ENCODE data around the gene GSS.

GSS gene

GRCh38 chr20:34978092-34978744 lies 22.6 kb upstream of the GSS start:
- DNase-seq (ENCODE audit: low spot score): no peak

DNA sequence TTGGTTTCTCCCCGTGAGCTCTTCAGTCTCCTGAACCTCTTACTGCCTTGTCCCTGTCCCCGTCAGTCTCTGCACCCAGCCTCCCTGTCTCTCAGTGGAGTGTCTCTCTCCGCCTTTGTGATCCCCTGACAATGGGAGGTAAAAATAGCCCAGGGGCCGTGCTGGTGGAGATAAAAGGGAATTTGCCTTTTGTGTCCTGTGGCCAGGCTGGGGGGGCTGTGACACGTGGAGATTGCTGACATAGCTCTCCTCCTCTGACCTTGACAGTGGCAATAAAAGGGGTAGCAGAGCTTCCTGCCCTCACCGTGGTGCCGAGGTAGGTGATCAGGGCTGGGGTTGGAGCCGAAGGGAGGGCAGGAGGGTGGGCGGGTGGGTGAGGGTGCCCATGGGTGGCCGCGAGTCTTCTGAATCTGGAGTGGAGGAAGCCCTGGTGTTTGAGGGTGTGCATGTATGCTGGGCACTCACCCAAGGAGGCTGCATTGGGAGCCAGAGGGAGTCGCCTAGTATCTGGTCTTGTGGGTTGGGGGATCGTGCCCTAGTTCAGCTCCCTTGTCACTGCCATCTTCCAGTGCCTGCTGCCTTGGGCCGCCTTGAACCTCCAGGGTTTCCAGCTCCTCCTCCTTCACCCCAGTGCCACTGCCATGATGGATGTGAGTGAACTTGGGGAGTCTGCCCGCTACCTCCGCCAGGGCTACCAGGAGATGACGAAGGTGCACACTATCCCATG lies 21.9 kb upstream of the GSS start:
- DNase-seq (ENCODE audit: low spot score): no peak

- no peak for DNase-seq (ENCODE audit: low spot score)
Observed at GRCh38 chr20:34976286-34976685, 20.7 kb upstream of the GSS start.

- no peak for DNase-seq (ENCODE audit: low spot score)
Observed at GRCh38 chr20:34974246-34974645, 18.6 kb upstream of the GSS start.

GRCh38 chr20:34971561-34972235 lies 16.1 kb upstream of the GSS start:
- DNase-seq (ENCODE audit: low spot score): no peak

DNA sequence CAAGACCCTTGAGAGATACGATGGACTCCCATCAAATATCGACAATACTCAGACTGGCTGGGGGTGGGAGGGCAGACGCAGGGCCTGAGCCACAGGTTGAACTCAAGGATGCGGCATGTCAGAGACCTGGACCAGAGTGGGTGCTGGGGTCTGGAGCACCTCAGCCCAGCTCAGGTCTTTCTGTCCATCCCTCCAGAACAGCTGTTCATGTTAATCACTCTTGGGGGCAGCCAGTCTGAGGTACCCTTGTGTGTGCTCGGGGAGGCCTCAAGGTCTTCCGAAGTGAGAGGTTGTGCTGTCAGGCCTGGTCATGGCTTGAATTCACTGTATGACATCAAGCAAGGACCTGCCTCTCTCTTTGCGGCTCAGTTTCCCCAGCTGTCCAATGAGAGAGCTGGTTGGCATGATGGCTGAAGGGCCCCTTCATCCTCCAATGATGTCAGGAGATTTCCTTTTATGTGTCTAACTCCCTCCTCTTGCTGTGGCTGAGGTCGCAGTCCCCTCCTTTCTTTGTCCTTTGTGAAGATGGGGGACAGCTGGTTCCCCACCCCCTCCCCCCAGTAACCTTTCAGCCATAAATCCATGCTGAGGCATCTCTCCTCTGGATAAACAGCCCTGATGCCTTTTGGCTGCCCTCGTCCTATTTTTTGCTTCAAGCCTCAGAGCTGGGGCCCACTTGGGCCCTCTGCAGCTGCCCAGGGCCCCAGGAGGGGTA lies 15.4 kb upstream of the GSS start:
- DNase-seq (ENCODE audit: low spot score): no peak

GRCh38 chr20:34970193-34970840 lies 14.7 kb upstream of the GSS start:
- DNase-seq (ENCODE audit: low spot score): no peak

GRCh38 chr20:34968042-34968775 lies 12.6 kb upstream of the GSS start:
- DNase-seq (ENCODE audit: low spot score): no peak

DNA sequence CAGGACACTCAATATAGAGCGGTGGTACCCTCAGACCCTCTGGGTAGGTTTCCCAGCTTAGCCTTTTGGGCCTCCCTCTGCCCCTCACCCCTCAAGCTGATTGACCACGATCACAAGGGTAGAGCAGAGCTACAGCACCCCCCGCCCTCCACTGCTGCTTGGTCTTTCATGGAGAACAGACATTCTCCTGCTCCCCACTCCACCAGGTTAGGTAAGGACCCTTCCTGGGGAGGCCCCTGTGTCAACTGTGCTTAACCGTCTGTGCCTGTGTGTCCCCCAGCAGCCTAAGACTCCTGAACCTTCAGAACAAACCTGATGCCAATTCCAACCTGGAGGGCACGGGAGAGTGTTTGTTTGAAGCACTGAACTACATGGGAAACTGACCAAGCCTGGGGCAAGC lies 11.8 kb upstream of the GSS start:
- DNase-seq (ENCODE audit: low spot score): no peak

GRCh38 chr20:34965051-34965450 lies 9.4 kb upstream of the GSS start:
- no peak for DNase-seq (ENCODE audit: low spot score)

DNA sequence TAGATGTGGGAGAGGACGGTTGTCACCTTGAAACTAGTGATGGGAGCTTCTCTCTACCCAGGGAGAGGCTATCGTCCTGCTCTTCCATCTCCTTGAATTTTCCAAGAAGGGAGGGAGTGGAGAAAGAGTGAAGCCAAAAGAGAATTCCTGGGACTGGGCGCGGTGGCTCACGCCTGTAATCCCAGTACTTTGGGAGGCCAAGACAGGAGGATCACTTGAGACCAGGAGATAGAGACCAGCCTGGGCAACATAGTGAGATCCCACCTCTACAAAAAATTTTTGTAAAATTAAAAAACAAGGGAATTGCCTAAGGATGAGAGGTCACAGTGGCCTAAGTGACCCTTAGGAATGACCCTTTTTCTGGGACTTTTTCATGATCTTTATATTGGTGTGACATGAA lies 8.9 kb upstream of the GSS start:
- DNase-seq (ENCODE audit: low spot score): no peak

DNA sequence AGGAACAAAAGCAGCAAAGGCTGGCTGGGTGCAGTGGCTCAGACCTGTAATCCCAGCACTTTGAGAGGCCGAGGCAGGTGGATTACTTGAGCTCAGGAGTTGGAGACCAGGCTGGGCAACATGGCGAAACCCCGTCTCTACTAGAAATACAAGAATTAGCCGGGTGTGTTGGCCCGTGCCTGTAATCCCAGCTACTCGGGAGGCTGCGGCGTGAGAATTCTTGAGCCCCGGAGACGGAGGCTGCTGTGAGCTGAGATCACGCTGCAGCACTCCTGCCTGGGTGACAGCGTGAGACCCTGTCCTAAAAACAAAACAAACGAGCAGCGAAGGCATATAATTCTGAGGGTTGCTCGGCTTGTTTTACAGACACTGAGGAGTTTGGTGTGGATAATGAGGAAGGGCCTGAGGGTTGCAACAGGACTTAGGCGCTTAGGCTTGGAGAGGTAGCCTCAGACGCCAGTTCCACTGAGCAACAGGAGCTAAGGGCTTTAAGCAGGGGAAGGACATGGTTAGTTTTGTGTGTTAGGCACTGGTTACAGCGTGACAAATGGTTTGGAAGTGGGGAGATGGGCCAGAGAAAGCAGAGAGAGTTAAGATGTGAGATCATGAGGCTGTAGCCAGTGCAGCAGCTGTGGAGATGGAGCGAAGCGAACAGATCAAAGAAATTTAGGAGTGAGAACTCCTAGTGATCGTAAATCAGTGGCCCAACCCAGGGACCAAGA lies 1.3 kb upstream of the GSS start:
- DNase-seq (ENCODE audit: low spot score): no peak

DNA sequence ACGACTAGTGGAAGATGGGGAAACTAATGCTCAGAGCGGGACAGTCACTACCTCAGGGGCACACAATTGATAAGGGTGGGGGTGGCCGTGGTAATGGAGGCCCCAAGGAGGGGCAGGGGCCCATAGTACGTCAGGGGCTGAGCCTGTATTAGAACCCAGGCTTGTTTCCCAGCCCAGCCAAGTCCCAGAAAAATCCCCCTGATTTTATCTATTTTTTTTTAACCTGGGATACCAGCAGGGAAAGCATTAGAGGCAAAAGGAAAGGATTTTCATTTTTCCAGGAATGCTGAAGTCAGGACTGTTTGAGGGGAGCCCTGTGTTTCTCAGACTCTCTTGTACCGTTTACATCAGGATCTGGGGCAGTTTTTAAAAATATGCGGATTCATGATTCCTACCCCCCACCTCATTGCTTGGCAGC lies 444 bp upstream of the GSS start:
- no peak for DNase-seq (ENCODE audit: low spot score)

GRCh38 chr20:34954904-34955230 lies 739 bp downstream of the GSS start:
- peak; percentile 65 for DNase-seq (ENCODE audit: low spot score)

GRCh38 chr20:34953960-34954359 lies 1.6 kb downstream of the GSS start:
- no peak for DNase-seq (ENCODE audit: low spot score)

DNA sequence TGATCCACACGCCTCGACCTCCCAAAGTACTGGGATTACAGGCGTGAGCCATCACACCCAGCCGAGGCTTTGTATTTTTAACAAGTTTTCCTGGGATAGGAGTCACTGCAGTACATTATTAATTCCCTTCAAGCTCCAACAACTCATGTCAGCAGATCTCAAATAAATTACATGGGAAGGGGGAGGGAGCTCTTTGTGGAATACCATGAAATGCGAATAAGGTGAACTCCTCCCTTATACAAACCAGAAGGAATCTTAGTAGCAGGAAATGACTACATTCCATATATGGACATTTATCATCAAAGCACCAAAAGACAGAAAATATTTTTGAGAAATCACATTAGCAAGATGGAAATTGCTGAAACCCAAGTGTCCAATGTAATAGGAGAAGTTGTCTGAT lies 2.9 kb downstream of the GSS start:
- DNase-seq (ENCODE audit: low spot score): no peak

GRCh38 chr20:34951652-34952051 lies 4.0 kb downstream of the GSS start:
- no peak for DNase-seq (ENCODE audit: low spot score)

- DNase-seq (ENCODE audit: low spot score): no peak
Observed at GRCh38 chr20:34951252-34951651, 4.4 kb downstream of the GSS start.

DNA sequence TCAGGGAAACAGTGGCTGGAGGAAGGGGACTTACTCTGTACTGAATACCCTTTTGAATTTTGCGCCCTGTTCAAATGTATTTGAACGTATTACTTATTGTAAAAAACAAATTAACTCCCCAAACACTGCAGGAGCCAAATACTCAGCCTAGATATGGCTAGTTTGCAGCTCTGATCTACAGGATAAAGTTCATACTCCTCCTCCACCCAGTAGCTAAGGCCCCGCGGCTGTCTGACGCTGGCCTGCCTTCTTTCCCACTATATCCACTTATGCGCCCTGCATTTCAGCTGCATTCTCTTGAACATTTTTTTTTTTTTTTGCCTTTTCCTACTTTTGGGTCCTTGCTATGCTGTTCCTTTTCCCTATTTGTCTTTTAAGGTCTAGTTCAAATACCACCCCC lies 6.5 kb downstream of the GSS start:
- DNase-seq (ENCODE audit: low spot score): no peak

GRCh38 chr20:34948030-34948429 lies 7.6 kb downstream of the GSS start:
- DNase-seq (ENCODE audit: low spot score): peak; percentile 80

DNA sequence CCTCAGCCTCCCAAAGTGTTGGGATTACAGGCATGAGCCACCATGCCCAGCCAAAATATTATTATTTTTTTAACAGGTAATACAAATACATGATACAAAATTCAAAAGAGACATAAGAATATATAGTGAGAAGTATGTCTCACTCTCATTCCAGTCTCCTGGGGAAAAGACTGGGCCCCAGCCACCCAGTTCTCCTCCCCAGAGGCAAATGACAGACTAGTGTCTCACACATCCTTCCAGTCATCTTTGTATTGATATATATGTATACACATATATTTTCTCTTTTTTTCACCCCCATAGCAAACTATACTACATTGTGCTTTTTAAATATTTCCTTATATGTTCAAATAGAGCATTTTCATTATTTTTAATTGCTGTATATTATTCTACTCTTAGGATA lies 8.3 kb downstream of the GSS start:
- no peak for DNase-seq (ENCODE audit: low spot score)

All from AG20443 (cell line).